ENCODE results near the gene BOD1L1.

GRCh38 chr4:13538427-13538973, 89.0 kb downstream of the BOD1L1 start:
- TF ChIP-seq, protein P1, sequence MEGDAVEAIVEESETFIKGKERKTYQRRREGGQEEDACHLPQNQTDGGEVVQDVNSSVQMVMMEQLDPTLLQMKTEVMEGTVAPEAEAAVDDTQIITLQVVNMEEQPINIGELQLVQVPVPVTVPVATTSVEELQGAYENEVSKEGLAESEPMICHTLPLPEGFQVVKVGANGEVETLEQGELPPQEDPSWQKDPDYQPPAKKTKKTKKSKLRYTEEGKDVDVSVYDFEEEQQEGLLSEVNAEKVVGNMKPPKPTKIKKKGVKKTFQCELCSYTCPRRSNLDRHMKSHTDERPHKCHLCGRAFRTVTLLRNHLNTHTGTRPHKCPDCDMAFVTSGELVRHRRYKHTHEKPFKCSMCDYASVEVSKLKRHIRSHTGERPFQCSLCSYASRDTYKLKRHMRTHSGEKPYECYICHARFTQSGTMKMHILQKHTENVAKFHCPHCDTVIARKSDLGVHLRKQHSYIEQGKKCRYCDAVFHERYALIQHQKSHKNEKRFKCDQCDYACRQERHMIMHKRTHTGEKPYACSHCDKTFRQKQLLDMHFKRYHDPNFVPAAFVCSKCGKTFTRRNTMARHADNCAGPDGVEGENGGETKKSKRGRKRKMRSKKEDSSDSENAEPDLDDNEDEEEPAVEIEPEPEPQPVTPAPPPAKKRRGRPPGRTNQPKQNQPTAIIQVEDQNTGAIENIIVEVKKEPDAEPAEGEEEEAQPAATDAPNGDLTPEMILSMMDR (IDR thresholded peaks at IDR 0.05): no peak
- no peak for TF ChIP-seq POLR2AphosphoS5 (IDR thresholded peaks at IDR 0.05)
- TF ChIP-seq POLR2A (IDR thresholded peaks at IDR 0.05): no peak
- TF ChIP-seq EP300 (IDR thresholded peaks at IDR 0.05): no peak
